ENCODE results near the gene MUSK.
"Not testable (repeated sequence)": the region's sequence is repeated elsewhere in the genome, so short reads cannot be mapped to it uniquely, and the experiment has no call there.

MUSK gene

DNA sequence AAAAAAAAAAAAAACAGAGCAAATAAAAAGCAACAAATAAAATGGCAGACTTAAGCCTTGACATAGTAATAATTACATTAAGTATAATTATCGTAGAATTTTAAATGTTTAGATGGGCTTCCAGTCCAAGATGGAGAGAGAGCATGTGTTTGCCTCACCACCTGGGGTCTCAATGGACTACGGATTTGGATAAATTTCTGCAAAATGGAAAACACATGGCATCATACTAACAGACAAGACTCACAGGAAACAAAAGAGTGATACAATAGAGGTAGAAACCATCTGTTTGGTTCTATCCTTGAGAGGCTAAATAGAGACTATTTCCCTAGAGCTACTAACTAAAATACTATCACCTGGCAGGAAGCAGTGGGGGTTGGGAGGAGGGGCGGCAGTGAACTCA lies 144.3 kb downstream of the MUSK start:
- DNase-seq (ENCODE audit: low read depth) = no peak

DNA sequence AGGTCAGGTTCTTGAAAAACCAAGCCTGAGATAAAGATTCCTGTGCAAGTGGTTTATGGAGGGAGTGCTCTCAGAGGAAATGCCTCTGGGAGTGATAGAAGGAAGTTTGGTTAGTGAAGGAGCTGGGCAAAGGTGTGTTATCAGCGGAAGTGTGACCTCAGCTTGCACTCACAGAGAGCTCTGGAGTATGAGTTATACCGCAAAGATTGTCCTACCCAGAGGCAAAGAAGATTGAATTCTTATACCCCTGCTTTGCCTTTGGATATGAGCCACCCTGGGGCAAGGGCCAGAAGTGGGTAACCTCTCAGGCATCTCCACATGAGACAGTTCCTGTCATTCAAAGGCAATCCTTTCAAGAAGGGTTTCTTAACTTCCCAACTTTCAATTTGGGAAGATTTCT lies 145.6 kb downstream of the MUSK start:
- no peak for DNase-seq (ENCODE audit: low read depth)

DNA sequence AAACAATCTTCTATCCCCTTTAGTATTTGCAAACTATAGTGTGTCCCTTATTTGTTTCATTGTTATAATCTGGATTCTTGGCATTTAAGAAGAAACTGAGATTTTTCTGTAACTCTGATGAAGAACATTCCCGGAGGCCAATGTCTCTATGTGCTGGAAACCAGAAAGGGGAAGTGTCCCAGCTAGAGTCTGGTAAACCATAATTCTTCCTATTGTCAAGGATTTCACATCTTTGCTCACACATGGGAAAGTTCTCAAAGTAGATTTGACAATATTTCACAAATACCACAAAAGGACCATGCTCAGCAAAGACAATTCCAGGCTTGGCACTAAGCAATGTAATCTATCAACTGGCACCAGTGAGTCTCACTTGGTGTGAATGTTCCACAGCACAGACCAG lies 146.8 kb downstream of the MUSK start:
- no peak for DNase-seq (ENCODE audit: low read depth)

DNA sequence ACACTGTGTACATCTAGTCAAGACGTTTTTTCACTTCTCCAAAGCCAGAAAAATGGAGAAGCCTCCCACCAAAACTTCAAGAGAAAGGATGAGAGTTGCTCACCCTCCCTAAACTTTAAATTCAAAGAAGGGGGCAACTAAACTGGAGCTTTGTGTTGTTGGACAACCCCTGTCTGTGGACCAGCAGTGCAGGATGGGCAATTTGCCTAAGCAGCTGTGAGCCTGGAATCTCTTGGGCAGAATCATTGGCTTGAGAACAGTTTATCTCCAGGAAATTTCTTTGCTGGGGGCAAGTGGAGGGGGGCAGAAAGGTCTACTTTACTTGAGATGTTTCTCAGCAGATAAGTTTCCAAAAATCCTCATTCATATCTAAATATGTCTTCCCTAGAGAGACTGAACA lies 151.8 kb downstream of the MUSK start:
- no peak for DNase-seq (ENCODE audit: low read depth)

DNA sequence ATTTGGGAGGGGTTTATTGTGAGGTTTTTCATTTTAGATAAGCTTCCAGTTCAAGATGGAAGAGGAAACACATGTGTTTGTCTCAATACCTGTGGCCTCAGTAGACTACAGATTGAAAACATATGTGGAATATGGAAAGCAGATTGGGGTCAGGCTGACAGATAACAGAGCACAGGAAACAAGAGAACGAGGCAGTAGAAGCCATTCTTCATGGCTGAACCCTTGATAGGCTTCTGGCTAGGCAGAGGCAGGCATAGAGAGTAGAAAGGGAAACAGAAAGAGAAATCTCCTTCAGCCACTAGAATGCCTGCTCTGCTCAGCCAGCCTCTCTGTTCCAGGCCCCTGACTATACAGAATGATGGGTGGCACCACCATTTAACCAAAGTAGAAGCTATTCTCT lies 152.5 kb downstream of the MUSK start:
- DNase-seq (ENCODE audit: low read depth) = no peak

DNA sequence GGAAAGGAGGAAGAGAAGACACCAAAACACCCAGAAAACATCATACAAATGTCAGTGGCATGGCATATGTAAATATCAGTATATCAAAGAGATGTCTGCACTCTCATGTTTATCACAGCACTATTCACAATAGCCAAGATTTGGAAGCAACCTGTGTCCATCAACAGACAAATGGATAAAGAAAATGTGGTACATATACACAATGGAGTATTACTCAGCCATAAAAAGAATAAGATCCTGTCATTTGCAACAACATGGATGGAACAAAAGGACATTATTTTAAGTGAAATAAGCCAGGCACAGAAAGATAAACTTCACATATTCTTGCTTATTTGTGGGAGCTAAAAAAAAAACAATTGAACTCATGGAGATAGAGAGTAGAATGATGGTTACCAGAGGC lies 156.5 kb downstream of the MUSK start:
- DNase-seq (ENCODE audit: low read depth) = not testable (repeated sequence)

DNA sequence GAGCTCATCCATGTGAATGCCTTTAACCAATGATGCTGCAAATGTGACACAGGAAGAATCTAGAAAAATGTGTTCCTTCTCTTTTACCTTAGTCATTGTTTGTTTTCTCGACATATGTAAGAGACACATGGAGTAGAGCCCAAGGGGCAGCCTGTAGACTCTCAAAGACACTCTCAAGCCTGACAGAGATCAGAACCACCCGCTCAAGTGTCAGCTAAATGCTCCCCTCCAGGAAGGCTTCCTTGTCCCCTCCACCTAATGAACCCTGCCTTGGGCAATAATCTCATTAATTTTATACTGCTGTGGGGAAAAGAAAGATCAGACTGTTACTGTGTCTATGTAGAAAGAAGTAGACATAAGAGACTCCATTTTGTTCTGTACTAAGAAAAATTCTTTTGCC lies 157.4 kb downstream of the MUSK start:
- no peak for DNase-seq (ENCODE audit: low read depth)

DNA sequence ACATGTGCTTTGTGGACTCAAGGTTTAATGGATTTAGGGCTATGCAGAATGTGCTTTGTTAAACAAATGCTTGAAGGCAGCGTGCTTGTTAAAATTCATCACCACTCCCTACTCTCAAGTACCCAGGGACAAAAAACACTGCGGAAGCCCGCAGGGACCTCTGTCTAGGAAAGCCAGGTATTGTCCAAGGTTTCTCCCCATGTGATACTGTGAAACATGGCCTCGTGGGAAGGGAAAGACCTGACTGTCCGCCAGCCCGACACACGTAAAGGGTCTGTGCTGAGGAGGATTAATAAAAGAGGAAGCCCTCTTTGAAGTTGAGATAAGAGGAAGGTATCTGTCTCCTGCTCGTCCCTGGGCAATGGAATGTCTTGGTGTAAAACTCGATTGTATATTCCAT lies 157.8 kb downstream of the MUSK start:
- not testable (repeated sequence) for DNase-seq (ENCODE audit: low read depth)

DNA sequence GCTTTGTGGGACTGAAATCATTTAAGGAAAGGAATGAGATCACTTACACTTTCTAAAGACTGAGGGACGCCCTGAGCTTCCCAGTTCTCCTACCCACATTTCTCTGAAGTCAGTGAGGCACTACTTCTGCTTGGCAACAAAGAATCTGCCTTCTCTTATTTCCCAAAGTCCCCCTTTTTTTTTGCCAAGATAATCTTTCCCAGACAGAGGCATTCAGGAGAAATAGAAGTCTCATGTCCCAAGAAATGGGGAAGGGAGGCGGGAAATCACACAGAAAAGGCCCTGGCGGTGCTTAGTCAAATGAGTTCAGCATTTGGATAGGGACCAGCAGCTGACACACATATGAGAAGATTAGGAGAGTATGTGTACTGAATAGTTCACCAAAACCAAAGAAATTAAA lies 159.7 kb downstream of the MUSK start:
- DNase-seq (ENCODE audit: low read depth) = no peak

DNA sequence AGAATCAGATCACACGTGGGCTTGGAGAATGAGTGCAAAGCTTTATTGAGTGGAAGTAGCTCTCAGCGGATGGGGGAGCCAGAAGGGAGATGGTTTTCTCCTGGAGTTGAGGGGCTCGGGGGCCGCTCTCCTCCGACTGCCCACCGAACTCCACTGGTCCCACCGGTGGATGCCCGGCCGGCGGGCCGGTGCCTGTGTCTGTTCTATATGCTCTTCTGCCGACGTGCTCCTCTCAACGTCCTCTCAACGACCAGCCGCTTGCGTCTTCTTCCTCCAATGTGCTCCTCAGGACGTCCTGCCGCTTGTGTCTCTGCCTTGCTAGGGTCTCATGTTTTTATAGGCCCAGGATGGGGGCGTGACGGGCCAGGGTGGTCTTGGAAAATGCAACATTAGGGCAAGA lies 161.9 kb downstream of the MUSK start:
- no peak for DNase-seq (ENCODE audit: low read depth)

DNA sequence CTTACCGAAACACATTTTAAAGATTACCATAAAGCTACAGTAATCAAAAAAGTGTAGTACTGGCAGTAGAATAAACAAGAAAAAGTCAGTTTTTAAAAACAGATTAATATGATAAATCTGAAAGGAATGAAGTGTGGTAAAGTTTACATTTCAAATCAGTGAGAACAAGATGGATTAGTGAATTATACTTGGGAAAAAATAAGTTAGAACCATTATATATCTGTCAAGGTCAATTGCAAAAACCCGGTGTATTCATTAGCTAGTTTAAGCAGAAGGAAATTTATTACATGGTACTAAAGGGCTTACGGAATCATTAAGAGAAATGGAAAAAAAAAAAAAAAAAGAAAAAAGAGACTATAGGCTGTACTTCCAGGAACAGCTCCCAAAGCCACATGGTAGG lies 164.3 kb downstream of the MUSK start:
- DNase-seq (ENCODE audit: low read depth) = no peak

DNA sequence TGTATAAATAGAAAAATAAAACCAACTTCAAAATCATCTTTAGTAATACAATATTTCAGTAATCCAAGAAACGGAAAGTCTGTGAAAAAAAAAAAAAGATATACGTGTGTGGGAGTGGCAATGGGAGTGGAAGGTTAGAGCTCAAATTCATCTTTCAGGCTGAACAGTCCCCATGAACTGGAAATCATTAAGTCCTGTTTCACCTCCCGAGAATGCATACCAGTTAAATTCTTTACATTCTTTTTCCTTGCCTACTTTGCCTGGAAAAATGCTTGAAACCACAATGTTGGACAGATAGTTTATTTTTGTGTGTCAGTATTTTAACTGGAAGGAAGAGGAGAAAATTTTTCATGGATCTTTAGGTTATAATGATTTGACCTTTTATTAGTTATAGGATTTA lies 166.8 kb downstream of the MUSK start:
- DNase-seq (ENCODE audit: low read depth) = no peak

DNA sequence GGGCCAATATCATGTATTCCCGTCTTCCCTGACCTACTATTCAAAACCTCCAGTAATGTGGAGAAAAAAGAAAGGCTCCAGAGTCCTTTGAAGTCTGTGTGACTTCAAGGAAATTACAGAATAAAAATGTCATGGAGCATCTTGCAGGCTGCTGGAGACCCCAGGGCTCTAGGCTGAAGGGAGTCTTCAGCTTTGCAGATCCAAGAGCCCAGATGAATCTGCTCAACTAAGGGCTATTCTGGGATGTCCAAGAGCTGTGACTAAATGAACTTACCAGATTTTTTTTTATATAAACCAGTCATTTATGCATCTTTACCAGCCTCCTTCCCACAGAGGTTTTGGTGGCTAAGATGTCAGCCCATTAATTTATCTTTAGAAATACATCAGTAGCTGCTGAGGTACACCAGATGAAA lies 167.3 kb downstream of the MUSK start:
- no peak for DNase-seq (ENCODE audit: low read depth)

DNA sequence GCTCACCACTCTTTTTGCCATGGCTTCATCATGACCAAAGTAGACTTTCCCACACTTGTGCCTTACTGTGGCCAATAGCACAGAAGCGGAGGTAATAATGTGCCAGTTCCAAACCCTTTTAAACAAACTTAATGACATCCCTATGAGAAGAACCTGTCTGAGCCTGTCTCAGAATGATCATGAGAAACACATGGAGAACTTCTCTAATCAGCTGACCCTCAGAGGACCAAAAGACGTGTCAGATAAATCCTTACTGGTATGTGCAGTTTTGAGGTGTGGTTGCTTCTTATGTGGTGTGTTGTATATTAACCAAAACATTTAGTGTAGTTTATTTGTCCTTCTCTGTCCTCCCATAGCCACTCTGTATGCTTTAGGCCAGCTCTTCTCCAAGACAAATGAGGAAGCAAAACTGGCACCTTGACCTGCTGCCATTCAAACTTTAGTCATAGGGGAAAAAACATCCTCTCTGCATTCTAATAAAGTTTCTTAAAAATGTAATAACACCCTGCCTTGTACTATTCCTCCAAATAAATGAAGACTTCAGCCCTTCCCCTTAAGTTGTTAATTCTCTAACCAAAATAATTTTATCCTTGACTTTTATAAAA lies 168.9 kb downstream of the MUSK start:
- no peak for DNase-seq (ENCODE audit: low read depth)

DNA sequence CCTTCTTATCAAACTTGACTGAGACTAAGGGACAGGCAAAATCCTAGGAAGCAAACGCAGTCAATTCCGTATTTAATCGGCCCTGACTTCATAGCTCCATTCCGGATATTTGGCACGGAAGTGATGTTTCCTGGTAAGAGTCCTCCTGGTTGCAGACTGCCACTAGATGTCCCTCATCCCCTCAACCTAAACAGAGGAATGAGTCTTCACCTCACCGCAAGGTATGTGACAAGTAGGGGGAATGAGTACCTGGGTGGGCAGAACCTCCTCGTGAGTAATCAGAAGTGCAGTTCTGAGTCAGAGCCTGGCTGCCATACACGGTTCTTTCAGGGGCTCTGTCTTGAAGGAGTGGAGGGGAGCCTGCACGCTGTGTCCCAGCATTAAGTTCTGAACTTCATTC lies 173.6 kb downstream of the MUSK start:
- no peak for DNase-seq (ENCODE audit: low read depth)

DNA sequence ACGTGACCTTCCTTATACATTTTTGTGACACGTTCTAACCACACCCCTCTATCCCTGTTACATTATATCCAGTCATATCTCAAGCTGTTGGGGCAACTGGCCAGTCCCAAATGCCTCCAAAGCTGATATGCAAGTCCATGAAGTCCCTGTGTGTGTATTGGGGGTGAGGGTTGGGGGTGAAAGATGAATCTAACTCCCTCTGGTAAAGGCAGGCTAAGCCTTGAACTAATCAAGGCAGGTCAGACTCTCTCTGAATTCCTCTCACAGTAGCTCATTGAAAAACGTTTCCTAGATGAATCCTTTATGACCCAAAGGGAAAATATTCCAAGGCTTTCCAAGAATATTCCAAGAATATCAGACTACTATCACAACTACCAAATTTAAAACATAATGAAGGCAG lies 174.4 kb downstream of the MUSK start:
- DNase-seq (ENCODE audit: low read depth) = no peak

DNA sequence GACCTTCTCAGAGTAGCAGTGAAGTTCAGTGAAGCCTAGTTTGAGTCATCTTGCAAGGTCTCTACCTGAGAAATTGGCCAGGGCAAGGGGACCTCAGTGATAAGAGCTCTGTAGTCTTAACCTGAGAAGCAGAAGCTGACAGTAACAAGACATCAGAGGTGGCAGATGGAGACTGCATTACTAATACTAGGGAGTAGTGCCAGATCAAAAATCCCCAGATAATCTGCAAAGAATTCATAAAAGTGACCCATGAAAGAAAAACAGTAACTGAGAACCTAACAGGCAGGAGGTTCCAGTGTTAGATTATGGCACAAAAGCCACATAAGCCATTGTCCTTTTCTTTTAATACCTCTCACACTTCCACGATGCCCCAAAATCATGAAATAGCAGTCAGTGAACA lies 175.5 kb downstream of the MUSK start:
- DNase-seq (ENCODE audit: low read depth) = no peak

DNA sequence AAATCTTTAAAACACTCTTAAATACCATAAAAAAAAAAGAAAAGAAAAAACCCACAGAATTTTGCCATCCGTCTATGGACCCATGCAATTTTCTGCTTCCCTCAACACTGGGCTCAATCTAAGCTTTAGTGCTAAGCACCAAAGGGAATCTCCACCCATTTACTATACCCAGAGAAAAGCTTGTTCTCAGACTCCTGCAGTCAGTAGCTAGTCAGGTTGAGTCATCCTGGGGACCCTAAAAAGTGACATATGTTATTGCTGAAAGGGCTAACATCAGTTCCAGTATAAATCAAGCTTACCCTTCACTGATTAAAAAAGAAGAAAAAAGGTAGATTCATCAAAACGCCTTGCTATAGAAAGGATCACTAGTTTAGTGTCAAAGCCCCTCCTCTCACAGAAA lies 177.6 kb downstream of the MUSK start:
- DNase-seq (ENCODE audit: low read depth) = no peak

DNA sequence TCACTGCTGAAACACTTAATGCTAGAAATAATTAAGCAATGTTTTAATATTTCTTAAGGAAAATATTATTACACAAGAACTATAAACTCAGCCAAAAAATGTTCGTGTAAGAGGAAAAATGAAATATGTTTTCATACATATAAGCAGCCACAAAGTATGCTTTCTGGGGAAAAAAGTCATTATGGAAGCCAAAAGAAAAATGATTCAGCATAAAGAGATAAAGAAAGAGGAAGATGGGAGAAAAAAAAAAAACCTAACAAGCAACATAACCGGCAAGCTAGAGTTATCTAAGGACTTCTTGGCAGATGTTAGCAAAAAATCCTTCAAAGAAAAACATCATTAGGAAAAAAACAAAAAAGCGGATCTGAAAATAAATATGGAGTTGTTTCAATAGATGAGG lies 179.1 kb downstream of the MUSK start:
- no peak for DNase-seq (ENCODE audit: low read depth)

DNA sequence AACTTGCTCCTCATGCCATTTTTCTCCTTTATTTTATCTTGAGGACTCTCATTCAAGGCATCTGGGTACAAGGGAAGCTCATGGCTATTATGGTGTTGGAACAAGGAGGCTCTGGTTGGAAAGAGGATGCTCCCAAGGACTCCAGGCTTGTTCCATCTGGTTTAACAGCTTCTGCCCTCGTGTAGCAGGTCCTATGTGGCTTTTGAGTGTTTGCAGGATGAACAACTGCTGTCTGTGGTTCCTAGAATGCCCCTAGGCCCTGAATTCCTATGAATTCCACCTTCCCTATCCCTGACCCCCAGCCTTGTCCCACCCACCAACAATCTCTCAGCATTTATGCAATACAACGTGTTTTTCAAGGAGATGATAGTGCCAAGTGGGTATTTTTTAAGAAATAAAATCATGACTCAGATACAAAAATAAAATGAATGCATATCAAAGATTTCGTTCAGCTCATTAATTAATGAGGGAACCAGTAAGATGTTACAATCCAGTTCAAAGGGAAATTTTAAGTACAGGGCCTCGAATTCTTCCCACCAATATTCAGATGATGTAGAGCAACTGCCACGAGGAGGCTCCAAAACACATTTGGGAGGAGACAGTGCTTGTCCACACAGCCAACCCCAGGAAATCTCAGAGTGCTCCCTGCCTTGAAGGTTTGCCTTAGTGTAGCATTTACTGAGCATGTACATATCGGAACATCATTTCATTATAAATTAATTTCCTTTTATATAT lies 182.0 kb downstream of the MUSK start:
- no peak for DNase-seq (ENCODE audit: low read depth)

Measured in activated gamma-delta T cell treated with anti-CD3 and anti-CD28 coated beads, Interleukin-2, amount 50 U/mL, for 16 hours (primary cell).